HG03378 (cell line): Measurements from ENCODE around the gene JUP.
"Not testable (repeated sequence)": the region's sequence is repeated elsewhere in the genome, so short reads cannot be mapped to it uniquely, and the experiment has no call there.

Experiments
- ATAC-seq: cut with Tn5 transposase; IDR thresholded peaks from one replicate; pipeline ENCODE4 v1.9.1; 2021; ENCODE audit warnings: mild to moderate bottlenecking, moderate library complexity; ENCODE audit not compliant: unreplicated experiment

The JUP gene

DNA sequence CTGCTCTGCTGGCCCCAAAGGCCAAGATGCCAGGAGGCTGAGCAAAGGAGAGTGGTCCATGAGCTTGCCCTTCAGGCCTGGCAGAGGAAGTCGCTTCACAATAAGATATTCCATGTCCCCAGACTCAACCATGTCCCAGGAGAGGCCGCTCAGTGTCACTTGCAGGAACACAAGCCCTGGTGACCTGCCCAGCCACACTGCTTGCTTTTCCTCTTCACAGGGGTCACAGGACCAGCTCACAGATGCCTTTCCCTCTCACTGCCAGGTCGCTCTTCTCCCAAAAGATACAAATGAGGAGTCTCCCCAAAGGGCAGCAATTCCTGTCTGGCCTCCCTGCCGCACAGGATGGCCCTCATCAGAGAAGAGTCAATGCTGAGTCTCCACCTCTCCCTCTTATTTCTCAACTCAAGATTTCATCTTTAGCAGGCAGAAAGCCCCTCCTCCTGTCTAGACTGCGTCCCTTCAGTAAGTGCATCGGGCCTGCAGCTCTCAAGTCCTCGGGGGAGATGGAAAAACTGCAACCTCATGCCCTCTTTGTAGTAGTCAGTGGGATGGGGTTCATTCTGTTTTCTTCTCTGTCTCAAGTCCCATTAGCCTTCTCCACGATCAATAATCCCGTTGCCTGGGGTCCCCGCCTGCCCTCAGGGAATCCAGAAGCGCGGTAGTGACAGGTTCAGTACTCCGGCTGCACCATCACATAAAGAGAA lies 5.0 kb downstream of the JUP start:
- no peak for ATAC-seq

DNA sequence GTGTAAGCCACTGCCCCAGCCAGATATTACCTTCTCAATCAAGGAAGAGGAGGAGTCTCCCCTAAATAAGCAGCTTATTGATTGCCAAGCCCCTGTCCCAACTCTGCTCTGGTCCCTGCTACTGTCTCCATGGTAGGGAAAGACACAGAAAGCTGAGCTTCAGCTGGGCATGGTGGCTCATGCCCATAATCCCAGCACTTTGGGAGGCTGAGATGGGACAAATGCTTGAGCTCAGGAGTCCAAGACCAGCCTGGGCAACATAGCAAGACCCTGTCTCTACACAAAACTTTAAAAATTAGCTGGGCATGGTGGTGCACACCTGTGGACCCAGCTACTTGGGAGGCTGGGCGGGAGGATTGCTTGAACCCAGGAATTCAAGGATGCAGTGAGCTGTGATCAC lies 6.6 kb downstream of the JUP start:
- no peak for ATAC-seq

DNA sequence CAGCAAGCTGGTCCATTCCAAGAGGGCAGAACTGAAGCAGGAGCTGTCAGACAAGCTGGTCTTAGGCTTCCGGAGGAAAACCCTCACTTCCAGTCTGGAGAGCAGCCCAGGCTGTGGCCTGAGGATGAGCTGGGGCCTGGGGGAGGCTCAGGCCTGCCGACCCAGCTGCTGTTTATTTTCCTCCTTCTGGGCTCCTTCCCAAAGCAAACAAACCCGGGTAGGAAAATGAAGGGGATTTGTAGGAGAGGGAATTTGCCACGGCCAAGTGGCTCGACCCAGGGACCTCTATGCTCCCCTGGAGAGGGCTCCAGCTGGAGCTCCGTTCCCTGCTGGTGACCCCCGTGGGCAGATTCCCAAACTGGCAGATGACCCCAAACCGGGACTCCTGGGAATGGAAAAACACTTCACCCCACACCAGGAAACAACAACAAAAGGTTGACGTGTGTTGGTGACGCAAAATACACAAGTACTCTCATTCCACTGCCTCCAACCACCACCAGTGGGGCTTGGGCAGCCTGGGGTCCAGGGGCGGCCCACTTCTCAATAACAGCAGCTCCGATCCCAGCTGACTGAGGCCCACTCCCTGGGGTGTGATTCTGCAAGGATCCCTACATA lies 8.8 kb downstream of the JUP start:
- ATAC-seq: no peak

DNA sequence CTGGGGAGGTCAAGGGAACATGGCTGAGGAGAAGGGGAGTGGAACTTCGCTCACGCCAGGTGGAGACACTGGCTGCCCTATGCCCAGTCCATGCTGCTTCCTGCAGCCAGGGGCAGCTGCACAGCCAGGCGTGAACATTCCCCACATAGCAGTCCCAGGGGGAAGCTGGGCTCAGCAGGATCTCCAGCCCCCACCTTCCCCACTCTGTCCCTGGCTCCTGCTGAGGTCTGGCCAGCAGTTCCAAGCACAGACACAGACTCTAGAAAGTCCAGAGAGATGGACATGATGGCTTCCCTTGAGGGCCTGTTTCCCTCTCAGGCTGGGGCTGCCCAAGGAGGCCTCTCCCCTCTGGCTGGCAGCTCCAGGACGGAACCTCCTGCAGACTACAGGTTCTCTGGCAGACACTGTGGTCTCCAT lies 9.3 kb downstream of the JUP start:
- ATAC-seq: no peak

DNA sequence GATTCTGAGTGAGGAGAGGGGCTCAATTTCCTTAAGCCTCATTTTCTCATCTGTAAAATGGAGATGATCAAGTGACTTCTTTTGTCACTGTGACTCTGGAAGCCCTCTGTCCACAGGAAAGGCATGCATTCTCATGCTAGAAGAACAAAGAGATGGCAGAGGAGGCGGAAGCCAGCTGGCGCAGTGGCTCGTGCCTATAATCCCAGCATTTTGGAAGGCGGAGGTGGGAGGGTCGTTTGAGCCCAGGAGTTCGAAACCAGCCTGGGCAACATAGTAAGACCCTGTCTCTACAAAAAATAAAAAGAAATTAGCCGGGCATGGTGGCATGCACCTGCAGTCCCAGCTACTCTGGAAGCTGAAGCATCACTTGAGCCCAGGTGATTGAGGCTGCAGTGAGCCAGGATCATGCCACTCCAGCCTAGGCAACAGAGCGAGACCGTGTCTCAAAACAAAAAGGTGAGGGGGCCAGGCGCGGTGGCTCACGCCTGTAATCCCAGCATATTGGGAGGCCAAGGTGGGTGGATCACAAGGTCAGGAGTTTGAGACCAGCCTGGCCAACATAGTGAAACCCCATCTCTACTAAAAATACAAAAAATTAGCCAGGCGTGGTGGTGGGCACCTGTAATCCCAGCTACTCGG lies 10.1 kb downstream of the JUP start:
- ATAC-seq: not testable (repeated sequence)

GRCh38 chr17:41775394-41776226 lies 10.9 kb downstream of the JUP start:
- no peak for ATAC-seq

GRCh38 chr17:41773731-41774193 lies 12.7 kb downstream of the JUP start:
- no peak for ATAC-seq

- ATAC-seq: no peak
Measured at GRCh38 chr17:41773190-41773588, 13.3 kb downstream of the JUP start.

- ATAC-seq: no peak
Measured at GRCh38 chr17:41772586-41773189, 13.8 kb downstream of the JUP start.

GRCh38 chr17:41772218-41772585 lies 14.3 kb downstream of the JUP start:
- ATAC-seq: no peak

- ATAC-seq: no peak
Measured at GRCh38 chr17:41771389-41772206, 14.9 kb downstream of the JUP start.

DNA sequence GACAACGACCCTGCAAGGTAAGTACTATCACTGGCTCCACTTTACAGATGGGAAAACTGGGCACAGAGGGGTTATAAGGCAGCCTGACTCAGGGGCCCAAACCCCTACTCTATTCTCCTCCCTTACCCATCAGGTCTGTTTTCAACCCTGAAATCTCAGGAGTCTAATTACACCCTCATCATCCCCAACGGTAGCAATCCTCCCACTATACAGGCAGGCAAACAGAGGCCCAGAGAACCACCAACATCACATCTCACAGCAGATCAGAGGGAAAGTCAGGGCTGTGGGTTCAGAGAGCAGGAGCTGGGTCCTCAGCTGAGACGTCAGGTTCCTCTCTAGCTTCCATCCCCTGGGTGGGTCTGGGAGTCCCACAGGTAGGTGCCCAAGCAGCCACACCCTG lies 16.5 kb downstream of the JUP start:
- no peak for ATAC-seq

DNA sequence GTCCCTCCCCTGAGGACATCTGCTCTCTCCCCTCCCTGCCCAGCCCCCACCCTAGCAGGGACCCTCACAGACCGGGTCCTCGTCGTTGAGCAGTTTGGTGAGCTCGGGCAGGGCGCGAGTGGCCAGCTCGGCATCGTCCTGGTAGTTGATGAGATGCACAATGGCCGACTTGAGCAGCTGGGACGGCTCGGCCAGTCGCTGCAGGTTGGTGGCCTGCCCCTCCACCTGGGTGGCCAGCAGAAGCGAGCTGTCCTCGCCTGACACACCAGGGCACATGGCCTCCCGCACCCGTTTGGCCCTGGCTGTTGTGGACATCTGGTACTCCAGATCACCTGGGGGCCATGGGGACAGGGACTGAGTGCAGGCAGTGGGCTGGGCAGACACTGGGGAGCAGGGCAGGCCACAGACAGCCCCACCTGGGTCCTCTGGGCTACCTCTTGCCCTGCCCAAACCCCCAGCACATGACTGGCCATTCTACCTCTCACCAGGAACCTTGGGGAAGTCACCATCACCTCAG lies 17.1 kb downstream of the JUP start:
- ATAC-seq: no peak

DNA sequence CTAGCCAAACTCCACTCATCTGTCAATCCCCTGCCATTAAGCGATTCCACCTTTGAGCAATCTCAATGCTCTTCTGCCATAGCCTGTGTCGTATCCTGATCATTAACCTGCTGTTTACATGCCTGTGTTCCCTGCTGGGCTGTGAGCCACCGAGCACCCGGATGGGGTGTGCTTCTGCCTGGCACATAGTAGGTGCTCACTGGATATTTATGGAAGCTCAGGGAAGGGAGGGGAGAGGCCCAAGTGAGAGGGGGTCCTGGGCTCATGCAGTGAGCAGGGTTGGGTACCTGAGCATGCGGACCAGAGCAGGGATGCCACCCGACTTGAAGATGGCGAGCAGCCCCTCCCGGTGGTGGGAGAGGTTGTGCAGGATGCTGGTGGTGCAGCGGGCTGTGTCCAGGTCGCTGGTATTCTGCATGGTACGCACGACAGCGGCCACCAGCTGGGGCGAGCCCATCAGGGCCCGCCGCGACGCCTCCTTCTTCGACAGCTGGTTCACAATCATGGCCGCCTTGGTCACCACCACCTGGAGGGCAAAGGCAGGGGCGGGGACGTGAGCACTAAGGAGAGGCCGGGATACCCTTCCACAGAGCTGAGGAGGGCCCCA lies 17.7 kb downstream of the JUP start:
- no peak for ATAC-seq

DNA sequence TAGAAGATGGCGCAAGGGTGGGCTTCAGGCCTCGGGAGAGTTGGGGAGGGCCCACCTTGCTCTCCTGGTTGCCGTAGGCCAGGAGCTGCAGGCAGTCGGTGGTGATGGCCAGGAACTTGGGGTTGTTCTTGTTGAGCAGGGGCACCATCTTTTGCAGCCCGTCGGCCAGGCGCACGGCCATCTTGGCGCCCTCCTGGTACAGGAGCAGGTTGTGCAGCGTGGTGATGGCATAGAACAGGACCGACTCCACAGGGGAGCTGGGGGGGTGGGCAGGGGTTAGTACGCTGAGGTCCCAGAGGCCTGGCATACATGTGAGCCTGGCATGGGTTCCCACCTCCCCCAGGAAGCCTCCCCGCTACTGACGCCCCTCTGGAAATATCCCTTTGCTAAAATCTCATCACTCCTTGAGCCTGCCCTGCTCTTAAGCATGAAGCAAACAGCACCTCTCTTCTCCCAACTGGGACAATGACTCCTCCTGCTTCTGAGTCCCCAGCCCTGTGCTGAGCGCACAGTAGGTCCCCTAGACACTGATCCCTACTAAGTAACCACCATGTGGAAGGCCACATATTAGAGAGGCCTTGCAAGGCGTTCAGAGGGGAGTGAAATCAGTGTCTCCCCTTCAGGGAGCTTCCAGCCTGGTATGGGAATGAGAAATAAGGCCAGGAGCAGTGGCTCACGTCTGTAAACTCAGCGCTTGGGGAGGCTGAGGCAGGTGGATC lies 19.0 kb downstream of the JUP start:
- ATAC-seq: no peak

GRCh38 chr17:41766135-41766534 lies 20.4 kb downstream of the JUP start:
- no peak for ATAC-seq

GRCh38 chr17:41763327-41763726 lies 23.2 kb downstream of the JUP start:
- no peak for ATAC-seq

DNA sequence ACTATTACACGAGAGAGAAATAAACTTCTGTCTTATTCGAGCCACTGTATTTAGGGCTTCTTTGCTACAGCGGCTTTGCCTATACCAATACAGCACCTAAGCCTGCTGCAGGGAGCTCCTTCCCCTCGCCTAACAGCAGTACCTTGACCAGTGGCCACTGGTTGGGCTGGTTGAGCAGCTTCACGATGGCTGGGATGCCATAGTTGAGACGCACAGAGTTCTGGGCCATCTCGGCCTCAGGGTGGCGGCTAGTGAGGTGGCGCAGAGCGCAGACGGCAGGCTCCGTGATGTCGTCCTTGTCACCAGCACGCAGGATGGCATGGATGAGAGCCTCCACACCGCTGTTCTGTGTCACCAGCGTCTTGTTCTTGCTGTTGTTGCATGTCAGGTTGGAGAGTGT lies 23.7 kb downstream of the JUP start:
- ATAC-seq: no peak

DNA sequence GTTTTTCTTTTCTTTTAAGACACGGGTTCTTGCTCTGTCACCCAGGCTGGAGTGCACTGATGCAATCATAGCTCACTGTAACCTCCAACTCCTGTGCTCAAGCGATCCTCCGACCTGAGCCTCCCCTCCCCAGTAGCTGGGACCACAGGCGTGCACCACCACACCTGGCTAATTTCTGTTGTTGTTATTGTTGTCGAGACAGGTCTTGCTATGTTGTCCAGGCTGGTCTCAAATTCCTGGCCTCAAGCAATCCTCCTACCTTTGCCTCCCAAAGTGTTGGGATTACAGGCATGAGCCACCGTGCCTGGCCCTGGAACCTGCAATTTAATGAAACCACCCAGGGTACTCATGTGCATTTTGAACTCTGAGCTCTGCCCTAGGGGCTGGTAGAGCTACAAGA lies 24.1 kb downstream of the JUP start:
- no peak for ATAC-seq
